22Rv1 (cell line): Measurements from ENCODE around the gene PTTG2.

Experiments
- ZFX ChIP-seq: fragments of 450-650 bp; IDR thresholded peaks from 2 replicates; pipeline ENCODE4 v1.6.1; 2017; ENCODE audit warnings: antibody characterized with exemption, borderline replicate concordance
- TF ChIP-seq, protein P1 (sequence below): fragments of 450-650 bp; IDR thresholded peaks from 2 replicates; pipeline ENCODE4 v1.5.1; 2017; ENCODE audit warnings: mild to moderate bottlenecking

DNA sequence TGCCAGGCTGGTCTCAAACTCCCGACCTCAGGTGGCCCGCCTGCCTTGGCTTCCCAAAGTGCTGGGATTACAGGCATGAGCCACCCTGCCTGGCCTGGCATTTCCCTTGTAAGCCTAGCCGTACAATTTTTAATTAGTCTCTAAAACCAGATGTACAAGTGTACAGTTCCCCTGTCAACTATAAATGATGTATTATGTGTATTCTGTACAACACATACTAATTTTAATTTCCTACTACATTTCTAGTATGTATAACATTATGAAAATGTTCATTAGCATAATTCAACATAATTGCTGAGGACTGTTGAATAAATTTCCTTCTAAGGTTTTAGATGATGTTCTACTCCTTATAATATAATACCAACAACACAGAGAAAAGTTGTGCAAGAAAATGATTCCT, 41.5 kb upstream of the PTTG2 start:
- TF ChIP-seq, protein P1, sequence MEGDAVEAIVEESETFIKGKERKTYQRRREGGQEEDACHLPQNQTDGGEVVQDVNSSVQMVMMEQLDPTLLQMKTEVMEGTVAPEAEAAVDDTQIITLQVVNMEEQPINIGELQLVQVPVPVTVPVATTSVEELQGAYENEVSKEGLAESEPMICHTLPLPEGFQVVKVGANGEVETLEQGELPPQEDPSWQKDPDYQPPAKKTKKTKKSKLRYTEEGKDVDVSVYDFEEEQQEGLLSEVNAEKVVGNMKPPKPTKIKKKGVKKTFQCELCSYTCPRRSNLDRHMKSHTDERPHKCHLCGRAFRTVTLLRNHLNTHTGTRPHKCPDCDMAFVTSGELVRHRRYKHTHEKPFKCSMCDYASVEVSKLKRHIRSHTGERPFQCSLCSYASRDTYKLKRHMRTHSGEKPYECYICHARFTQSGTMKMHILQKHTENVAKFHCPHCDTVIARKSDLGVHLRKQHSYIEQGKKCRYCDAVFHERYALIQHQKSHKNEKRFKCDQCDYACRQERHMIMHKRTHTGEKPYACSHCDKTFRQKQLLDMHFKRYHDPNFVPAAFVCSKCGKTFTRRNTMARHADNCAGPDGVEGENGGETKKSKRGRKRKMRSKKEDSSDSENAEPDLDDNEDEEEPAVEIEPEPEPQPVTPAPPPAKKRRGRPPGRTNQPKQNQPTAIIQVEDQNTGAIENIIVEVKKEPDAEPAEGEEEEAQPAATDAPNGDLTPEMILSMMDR, result no peak
- TF ChIP-seq ZFX, result no peak
